ENCODE data around the gene SAMM50. TPM values are rescaled to one million over a fixed set of nuclear protein-coding genes. Genes with fewer than 3 reads are reported as not detected.

SAMM50 gene
- total RNA-seq, 1 donor from 2014 or later: 23.6 TPM

- DNase-seq (ENCODE audit: low spot score) (peak; percentile 67), ATAC-seq (peak; percentile 32)
These were observed 71.6 kb downstream of the SAMM50 start for GRCh38 chr22:44026630-44027511.

GRCh38 chr22:44028091-44028490 is 72.8 kb downstream of the SAMM50 start:
- no peak for ATAC-seq
- DNase-seq (ENCODE audit: low spot score): no peak

- peak; percentile 16 for ATAC-seq
These were observed 73.8 kb downstream of the SAMM50 start for GRCh38 chr22:44029069-44029468.

GRCh38 chr22:44030051-44030701 is 74.9 kb downstream of the SAMM50 start:
- ATAC-seq: no peak
- no peak for DNase-seq (ENCODE audit: low spot score)

More at GRCh38 chr22:44029069-44029468, 73.8 kb downstream of the SAMM50 start:
- no peak for DNase-seq (ENCODE audit: low spot score)

- DNase-seq (ENCODE audit: low spot score) (no peak), ATAC-seq (no peak)
These were observed 75.5 kb downstream of the SAMM50 start for GRCh38 chr22:44030702-44031082.

GRCh38 chr22:44031158-44031952 is 76.1 kb downstream of the SAMM50 start:
- ATAC-seq: peak; percentile 23
- DNase-seq (ENCODE audit: low spot score): no peak

- DNase-seq (ENCODE audit: low spot score) (no peak), ATAC-seq (no peak)
These were observed 77.0 kb downstream of the SAMM50 start for GRCh38 chr22:44032126-44032730.

GRCh38 chr22:44033287-44033686 is 78.0 kb downstream of the SAMM50 start:
- ATAC-seq: no peak
- no peak for DNase-seq (ENCODE audit: low spot score)

GRCh38 chr22:44033694-44034093 is 78.5 kb downstream of the SAMM50 start:
- ATAC-seq (no peak), DNase-seq (ENCODE audit: low spot score) (no peak)

- ATAC-seq (no peak), DNase-seq (ENCODE audit: low spot score) (no peak)
These were observed 82.5 kb downstream of the SAMM50 start for GRCh38 chr22:44037519-44038375.

GRCh38 chr22:44039566-44040171 is 84.4 kb downstream of the SAMM50 start:
- DNase-seq (ENCODE audit: low spot score): no peak
- no peak for ATAC-seq

GRCh38 chr22:44042249-44043218 is 87.3 kb downstream of the SAMM50 start:
- DNase-seq (ENCODE audit: low spot score): no peak
- ATAC-seq: no peak

- no peak for DNase-seq (ENCODE audit: low spot score)
- ATAC-seq: no peak
These were observed 89.9 kb downstream of the SAMM50 start for GRCh38 chr22:44045145-44045544.

Other genes with a start within 250 kb of the SAMM50 start
- 0.45 TPM for gene EFCAB6, start 143.1 kb upstream of the SAMM50 start, total RNA-seq
- not detected for gene SULT4A1, start 92.9 kb upstream of the SAMM50 start, total RNA-seq
- not detected for gene PNPLA5, start 63.4 kb upstream of the SAMM50 start, total RNA-seq
- 72.1 TPM for gene PNPLA3, start 31.6 kb upstream of the SAMM50 start, total RNA-seq
- 14.3 TPM for gene PARVB, start 68.9 kb downstream of the SAMM50 start, total RNA-seq
- gene PARVG, start 225.5 kb downstream of the SAMM50 start, total RNA-seq: 3.9 TPM